B cell (primary cell): ENCODE data around the gene ANKRD7.

Experiments
- EZH2 ChIP-seq: IDR thresholded peaks from 2 replicates; pipeline ENCODE4 v1.6.1; 2012; ENCODE audit warnings: borderline replicate concordance, low read depth, mild to moderate bottlenecking, moderate library complexity, low read length; ENCODE audit not compliant: insufficient read depth, poor library complexity, severe bottlenecking
- TF ChIP-seq, protein P1 (sequence below): fragments of 200-600 bp; IDR thresholded peaks from one replicate; pipeline ENCODE4 v1.8.0; 2022; ENCODE audit warnings: antibody characterized with exemption, mild to moderate bottlenecking

DNA sequence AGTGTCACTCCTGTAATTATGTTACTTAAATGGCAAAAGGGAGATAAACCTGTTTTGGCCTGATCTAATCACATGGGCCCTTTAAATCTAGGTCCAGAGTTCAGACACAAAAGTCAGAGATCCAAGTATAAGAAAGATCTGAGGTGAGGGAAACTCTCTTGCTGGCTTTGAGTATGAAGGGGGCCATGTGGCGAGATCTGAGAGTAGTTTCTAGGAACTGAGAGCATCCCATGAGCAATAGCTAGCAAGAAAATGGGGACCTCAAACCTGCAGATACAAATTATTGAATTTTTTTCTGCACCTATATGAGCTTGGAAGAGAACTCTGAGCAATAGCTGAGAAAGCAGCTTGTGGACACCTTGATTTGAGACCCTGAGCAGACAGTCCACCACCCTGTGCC is 27.6 kb downstream of the ANKRD7 start:
- TF ChIP-seq, protein P1, sequence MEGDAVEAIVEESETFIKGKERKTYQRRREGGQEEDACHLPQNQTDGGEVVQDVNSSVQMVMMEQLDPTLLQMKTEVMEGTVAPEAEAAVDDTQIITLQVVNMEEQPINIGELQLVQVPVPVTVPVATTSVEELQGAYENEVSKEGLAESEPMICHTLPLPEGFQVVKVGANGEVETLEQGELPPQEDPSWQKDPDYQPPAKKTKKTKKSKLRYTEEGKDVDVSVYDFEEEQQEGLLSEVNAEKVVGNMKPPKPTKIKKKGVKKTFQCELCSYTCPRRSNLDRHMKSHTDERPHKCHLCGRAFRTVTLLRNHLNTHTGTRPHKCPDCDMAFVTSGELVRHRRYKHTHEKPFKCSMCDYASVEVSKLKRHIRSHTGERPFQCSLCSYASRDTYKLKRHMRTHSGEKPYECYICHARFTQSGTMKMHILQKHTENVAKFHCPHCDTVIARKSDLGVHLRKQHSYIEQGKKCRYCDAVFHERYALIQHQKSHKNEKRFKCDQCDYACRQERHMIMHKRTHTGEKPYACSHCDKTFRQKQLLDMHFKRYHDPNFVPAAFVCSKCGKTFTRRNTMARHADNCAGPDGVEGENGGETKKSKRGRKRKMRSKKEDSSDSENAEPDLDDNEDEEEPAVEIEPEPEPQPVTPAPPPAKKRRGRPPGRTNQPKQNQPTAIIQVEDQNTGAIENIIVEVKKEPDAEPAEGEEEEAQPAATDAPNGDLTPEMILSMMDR, result no peak
- TF ChIP-seq EZH2, result no peak
